Endothelial cell of umbilical vein (primary cell): Measurements from ENCODE around the gene DPP10.

ENCODE experiments used
- CTCF ChIP-seq, 2 donors: IDR thresholded peaks; 1 replicate in 1 of 2; 2 replicates in 1 of 2; pipeline ENCODE4 v1.5.1; 2011; ENCODE audit warnings: low read length in 2 of 2, mild to moderate bottlenecking in 2 of 2, moderate library complexity in 2 of 2, control low read depth in 1 of 2, inconsistent platforms in 1 of 2, low read depth in 1 of 2; ENCODE audit not compliant: insufficient read depth in 1 of 2; ENCODE audit errors: extremely low read depth in 1 of 2
- POLR2AphosphoS5 ChIP-seq: IDR thresholded peaks from 2 replicates; pipeline ENCODE4 v1.6.1; 2012; ENCODE audit warnings: low read depth, mild to moderate bottlenecking, control low read depth, low read length, moderate library complexity; ENCODE audit not compliant: insufficient read depth

- TF ChIP-seq CTCF (IDR thresholded peaks at IDR 0.05; ENCODE audit: extremely low read depth in 1 of 2, insufficient read depth in 1 of 2, low read depth in 1 of 2, low read length in 2 of 2) = no peak
- TF ChIP-seq POLR2AphosphoS5 = no peak
These were observed 4.1 kb downstream of the DPP10 start for GRCh38 chr2:114446571-114446970.
